Esophagus mucosa (tissue), 1 donor: Measurements from ENCODE around the gene REEP2. TPM values are rescaled to one million over a fixed set of nuclear protein-coding genes. Genes with fewer than 3 reads are reported as not detected.

Experiments used
- total RNA-seq: library from RNA; stranded (reverse); gene quantifications from one replicate; pipeline ENCODE4 v1.2.4, GENCODE V29; 2023
- donor health status: DM: yes; HTN: yes; CAD: no.

Gene REEP2
- total RNA-seq, 1 donor from 2014 or later: 0.36 TPM

Other genes with a start within 250 kb of the REEP2 start
- 20.6 TPM for gene CDC23, start 225.7 kb upstream of the REEP2 start, total RNA-seq
- not detected for gene GFRA3, start 164.4 kb upstream of the REEP2 start, total RNA-seq
- 2.7 TPM for gene CDC25C, start 107.3 kb upstream of the REEP2 start, total RNA-seq
- 12.6 TPM for gene FAM53C, start 100.8 kb upstream of the REEP2 start, total RNA-seq
- gene KDM3B, start 86.4 kb upstream of the REEP2 start, total RNA-seq: 32.1 TPM
- gene EGR1, start 26.4 kb downstream of the REEP2 start, total RNA-seq: 35.1 TPM
- 125 TPM for gene ETF1, start 104.2 kb downstream of the REEP2 start, total RNA-seq
- gene HSPA9, start 136.3 kb downstream of the REEP2 start, total RNA-seq: 176 TPM